AG08396 (cell line): ENCODE data around the gene PCGF1.

Experiments
- DNase-seq: peaks from one replicate; pipeline ENCODE4 v3.0.0; 2012; ENCODE audit warnings: low spot score, mixed read lengths

Gene PCGF1

GRCh38 chr2:74536166-74536950 lies 28.9 kb upstream of the PCGF1 start:
- DNase-seq: no peak

GRCh38 chr2:74535440-74535965 lies 28.0 kb upstream of the PCGF1 start:
- no peak for DNase-seq

GRCh38 chr2:74534411-74534810 lies 26.9 kb upstream of the PCGF1 start:
- DNase-seq: no peak

- no peak for DNase-seq
Measured at GRCh38 chr2:74533464-74533863, 26.0 kb upstream of the PCGF1 start.

GRCh38 chr2:74532222-74532621 lies 24.7 kb upstream of the PCGF1 start:
- DNase-seq: peak; percentile 40

GRCh38 chr2:74531666-74532065 lies 24.2 kb upstream of the PCGF1 start:
- no peak for DNase-seq

GRCh38 chr2:74530239-74531187 lies 23.0 kb upstream of the PCGF1 start:
- DNase-seq: peak; percentile 63

GRCh38 chr2:74529357-74530238 lies 22.1 kb upstream of the PCGF1 start, which contains the start of the genes AUP1 and HTRA2:
Gene AUP1 (minus strand): TSS chr2:74529706. CDS start chr2:74529629, 77 bp downstream.
Gene HTRA2 (plus strand): TSS chr2:74529933. CDS start chr2:74530007, 74 bp downstream.
- peak; percentile 99 for DNase-seq

GRCh38 chr2:74528600-74529356 lies 21.3 kb upstream of the PCGF1 start:
- no peak for DNase-seq

GRCh38 chr2:74527741-74528140 lies 20.2 kb upstream of the PCGF1 start:
- DNase-seq: no peak

- DNase-seq: no peak
Measured at GRCh38 chr2:74526649-74527230, 19.2 kb upstream of the PCGF1 start.

- no peak for DNase-seq
Measured at GRCh38 chr2:74525717-74526648, 18.5 kb upstream of the PCGF1 start, which contains the start of gene DQX1. Gene DQX1 (minus strand): TSS chr2:74526231. CDS start chr2:74525729, 502 bp downstream.

GRCh38 chr2:74524955-74525716 lies 17.6 kb upstream of the PCGF1 start:
- DNase-seq: no peak

- DNase-seq: no peak
Measured at GRCh38 chr2:74524005-74524404, 16.5 kb upstream of the PCGF1 start.

- no peak for DNase-seq
Measured at GRCh38 chr2:74522516-74522915, 15.0 kb upstream of the PCGF1 start.

- DNase-seq: no peak
Measured at GRCh38 chr2:74516650-74517049, 9.2 kb upstream of the PCGF1 start.

- DNase-seq: peak; percentile 76
Measured at GRCh38 chr2:74515981-74516633, 8.6 kb upstream of the PCGF1 start.
